Spleen (tissue), 11 donors: Measurements from ENCODE around the gene DOCK11. TPM values are rescaled to one million over a fixed set of nuclear protein-coding genes. Genes with fewer than 3 reads are reported as not detected.

ENCODE experiments used
- DNase-seq: peaks from one replicate; pipeline ENCODE4 v3.0.0-alpha.2; 2020
- H3K27ac ChIP-seq, 8 donors: fragments of 200-600 bp; sonication (generic) in 7 of 8; 1 replicate in 4 of 8; 2 replicates in 4 of 8; pipeline versions ENCODE4 v1.5.0 to v1.8.0; 2016 to 2021; ENCODE audit warnings: inconsistent platforms in 4 of 8, mild to moderate bottlenecking in 4 of 8, moderate library complexity in 1 of 8
- H3K27me3 ChIP-seq, 7 donors: fragments of 200-600 bp; sonication (generic) in 6 of 7; replicated peaks in 1 of 7; 1 replicate in 4 of 7; 2 replicates in 3 of 7; pipeline versions ENCODE4 v1.5.0 to v1.8.0; 2016 to 2021; ENCODE audit warnings: inconsistent platforms in 3 of 7, mild to moderate bottlenecking in 1 of 7
- H3K36me3 ChIP-seq, 6 donors: fragments of 200-600 bp; sonication (generic) in 5 of 6; 1 replicate in 4 of 6; 2 replicates in 2 of 6; pipeline versions ENCODE4 v1.5.0 to v1.8.0; 2016 to 2021; ENCODE audit warnings: inconsistent platforms in 2 of 6
- H3K4me1 ChIP-seq, 6 donors: fragments of 200-600 bp; sonication (generic) in 5 of 6; 1 replicate in 3 of 6; 2 replicates in 3 of 6; pipeline versions ENCODE4 v1.5.0 to v1.8.0; 2016 to 2021; ENCODE audit warnings: inconsistent platforms in 3 of 6
- H3K4me3 ChIP-seq, 8 donors: fragments of 200-600 bp; sonication (generic) in 7 of 8; 1 replicate in 4 of 8; 2 replicates in 4 of 8; pipeline versions ENCODE4 v1.5.0 to v1.8.0; 2016 to 2021; ENCODE audit warnings: inconsistent platforms in 4 of 8, mild to moderate bottlenecking in 4 of 8, moderate library complexity in 2 of 8
- H3K9me3 ChIP-seq, 8 donors: fragments of 200-600 bp; sonication (generic) in 7 of 8; 1 replicate in 4 of 8; 2 replicates in 4 of 8; pipeline versions ENCODE4 v1.5.0 to v1.8.0; 2016 to 2021; ENCODE audit warnings: inconsistent platforms in 4 of 8
- CTCF ChIP-seq, 11 experiments: fragments of 200-600 bp in 7 of 11; fragments of 450-650 bp in 4 of 11; sonication (generic) in 4 of 11; IDR thresholded peaks in 8 of 11; conservative IDR thresholded peaks in 3 of 11; 1 replicate in 7 of 11; 2 replicates in 4 of 11; pipeline versions ENCODE4 v1.4.0 to v1.8.0; 2016 to 2021; ENCODE audit warnings: antibody characterized with exemption in 11 of 11, inconsistent platforms in 4 of 11, mild to moderate bottlenecking in 1 of 11
- POLR2A ChIP-seq, 3 donors: fragments of 450-650 bp; IDR thresholded peaks; one replicate each; pipeline ENCODE4 v1.5.1; 2017; ENCODE audit warnings: antibody characterized with exemption in 3 of 3, mild to moderate bottlenecking in 1 of 3
- POLR2AphosphoS5 ChIP-seq, 3 donors: sonication (generic); formaldehyde crosslinking; IDR thresholded peaks; one replicate each; pipeline ENCODE4 v1.5.1; 2017; ENCODE audit warnings: antibody characterized with exemption in 3 of 3
- WGBS, 5 donors: extraction: QIAGEN DNeasy Blood & Tissue Kit in 3 of 5; methylation state at CpG; one replicate each; pipeline versions ENCODE4 v1.1.5 to v1.1.7; 2013 to 2018; 5-methylcytosine and 5-hydroxymethylcytosine counted together
- intact Hi-C: fragments of 100-400 bp; cut with DNase I; formaldehyde crosslinking; loops from one replicate; pipeline ENCODE4 v1.15.0; 2023; ENCODE audit warnings: low total_unique reads
- polyA plus RNA-seq, 3 donors: library from polyadenylated mRNA; stranded (reverse); fragments of 200-250 nt; gene quantifications; one replicate each; pipeline ENCODE4 v1.2.1, GENCODE V29; 2013
- total RNA-seq, 7 donors: library from RNA; depleted of rRNA in 3 of 7; stranded (reverse); fragments of >200 nt in 3 of 7; fragmentation: NEBNext Ultra II Directional in 4 of 7; extraction: Animal tissue kit (Norgen Biotek cat#: 25700) in 4 of 7; gene quantifications; one replicate each; pipeline versions ENCODE4 v1.1.0 to v1.2.1, GENCODE V29; 2016 to 2021
- donor health status: healthy with polysubstance abuse.
- donor health status: DM: no; HTN: no; CAD: no; lungs with moderate emphysema.
- donor health status: DM: no; HTN: no; CAD: no.
- donor health status: Bipolar disorder and iron deficiency.
- donor health status: healthy.
- donor health status: DM: no; HTN: no; CAD: no.
- donor health status: DM: yes; HTN: yes; CAD: no.

The DOCK11 gene
- total and polyA plus RNA-seq, 10 donors = 32.8 to 68.9 (median 56.0) TPM

- TF ChIP-seq POLR2AphosphoS5 (IDR thresholded peaks at IDR 0.05) (no peak), CTCF (IDR thresholded peaks at IDR 0.05 in 8 of 11, conservative IDR thresholded peaks at IDR 0.05 in 3 of 11) (no peak), POLR2A (IDR thresholded peaks at IDR 0.05) (no peak)
- Histone ChIP-seq H3K4me1 (no peaks in the 10 kb centered on the region), H3K27me3 (no peaks in the 10 kb centered on the region), H3K4me3 (no peak overlapping the region), H3K9me3 (no peaks in the 10 kb centered on the region), H3K36me3 (peaks cover 0 to 96% (median 12%) of the 10 kb centered on the region in 6 donors), H3K27ac (no peak overlapping the region)
- 45 to 81% (median 79%) methylated on average over 4 of the region's 4 CpGs for WGBS, 5 donors
- intact Hi-C loops = no loop called here
- no peak for DNase-seq
Observed at GRCh38 chrX:118675326-118675965, 179.8 kb downstream of the DOCK11 start.

- Histone ChIP-seq H3K36me3 (peaks cover 0 to 98% (median 12%) of the 10 kb centered on the region in 6 donors), H3K27me3 (no peaks in the 10 kb centered on the region), H3K27ac (no peak overlapping the region), H3K4me1 (no peaks in the 10 kb centered on the region), H3K4me3 (no peak overlapping the region), H3K9me3 (no peaks in the 10 kb centered on the region)
- no peak for DNase-seq
- no peak for TF ChIP-seq POLR2AphosphoS5 (IDR thresholded peaks at IDR 0.05)
- no peak for TF ChIP-seq CTCF (IDR thresholded peaks at IDR 0.05 in 8 of 11, conservative IDR thresholded peaks at IDR 0.05 in 3 of 11)
- TF ChIP-seq POLR2A (IDR thresholded peaks at IDR 0.05) = no peak
- intact Hi-C loops = no loop called here
Observed at GRCh38 chrX:118675966-118676349, 180.3 kb downstream of the DOCK11 start.

- intact Hi-C loops = no loop called here
- no peak for DNase-seq
- H3K4me3 ChIP-seq = no peak overlapping the region
- TF ChIP-seq POLR2A (IDR thresholded peaks at IDR 0.05) (no peak), POLR2AphosphoS5 (IDR thresholded peaks at IDR 0.05) (no peak)
- H3K27ac ChIP-seq = no peak overlapping the region
- H3K9me3 ChIP-seq = no peaks in the 10 kb centered on the region
- H3K36me3 ChIP-seq = peaks cover 0 to 98% (median 11%) of the 10 kb centered on the region in 6 donors
- no peaks in the 10 kb centered on the region for H3K4me1 ChIP-seq
- H3K27me3 ChIP-seq = no peaks in the 10 kb centered on the region
- WGBS, 5 donors = 60 to 97% (median 88%) methylated on average over 2 of the region's 2 CpGs
Observed at GRCh38 chrX:118677318-118677717, 181.7 kb downstream of the DOCK11 start.

GRCh38 chrX:118679290-118679689 is 183.7 kb downstream of the DOCK11 start:
- TF ChIP-seq POLR2AphosphoS5 (IDR thresholded peaks at IDR 0.05) = no peak
- no peak for TF ChIP-seq CTCF (IDR thresholded peaks at IDR 0.05 in 8 of 11, conservative IDR thresholded peaks at IDR 0.05 in 3 of 11)
- TF ChIP-seq POLR2A (IDR thresholded peaks at IDR 0.05) = no peak
- WGBS, 5 donors = 62 to 100% (median 95%) methylated on average over 1 of the region's 1 CpG
- no peak for DNase-seq
- no peaks in the 10 kb centered on the region for H3K4me1 ChIP-seq
- intact Hi-C loops = no loop called here
- H3K4me3 ChIP-seq = no peak overlapping the region
- no peaks in the 10 kb centered on the region for H3K27me3 ChIP-seq
- H3K9me3 ChIP-seq = no peaks in the 10 kb centered on the region
- peaks cover 0 to 96% (median 11%) of the 10 kb centered on the region in 6 donors for H3K36me3 ChIP-seq
- no peak overlapping the region for H3K27ac ChIP-seq
